Measurements from ENCODE around the gene SETD1B.

Gene SETD1B

DNA sequence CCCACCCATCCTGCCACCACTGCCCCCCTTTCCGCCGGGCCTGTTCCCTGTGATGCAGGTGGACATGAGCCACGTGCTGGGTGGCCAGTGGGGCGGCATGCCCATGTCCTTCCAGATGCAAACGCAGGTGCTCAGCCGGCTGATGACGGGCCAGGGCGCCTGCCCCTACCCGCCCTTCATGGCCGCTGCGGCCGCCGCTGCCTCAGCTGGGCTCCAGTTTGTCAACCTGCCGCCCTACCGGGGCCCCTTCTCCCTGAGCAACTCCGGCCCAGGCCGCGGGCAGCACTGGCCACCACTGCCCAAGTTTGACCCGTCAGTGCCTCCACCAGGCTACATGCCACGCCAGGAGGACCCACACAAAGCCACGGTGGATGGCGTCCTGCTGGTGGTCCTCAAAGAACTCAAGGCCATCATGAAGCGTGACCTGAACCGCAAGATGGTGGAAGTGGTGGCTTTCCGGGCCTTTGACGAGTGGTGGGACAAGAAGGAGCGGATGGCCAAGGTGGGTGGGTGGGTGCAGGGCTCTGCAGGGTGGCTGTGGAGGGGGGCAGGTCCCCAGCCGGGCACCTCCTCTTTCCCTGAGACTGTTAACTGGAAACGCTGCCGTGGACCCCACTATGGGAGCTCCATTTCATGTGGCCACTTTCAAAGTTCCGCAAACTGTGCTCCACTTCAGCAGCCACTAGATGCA lies 10.8 kb downstream of the SETD1B start:
- H3K27ac ChIP-seq, result peak overlapping the region; percentile 38; the same call in 1 of the 2 replicates
- TF ChIP-seq, protein P1, sequence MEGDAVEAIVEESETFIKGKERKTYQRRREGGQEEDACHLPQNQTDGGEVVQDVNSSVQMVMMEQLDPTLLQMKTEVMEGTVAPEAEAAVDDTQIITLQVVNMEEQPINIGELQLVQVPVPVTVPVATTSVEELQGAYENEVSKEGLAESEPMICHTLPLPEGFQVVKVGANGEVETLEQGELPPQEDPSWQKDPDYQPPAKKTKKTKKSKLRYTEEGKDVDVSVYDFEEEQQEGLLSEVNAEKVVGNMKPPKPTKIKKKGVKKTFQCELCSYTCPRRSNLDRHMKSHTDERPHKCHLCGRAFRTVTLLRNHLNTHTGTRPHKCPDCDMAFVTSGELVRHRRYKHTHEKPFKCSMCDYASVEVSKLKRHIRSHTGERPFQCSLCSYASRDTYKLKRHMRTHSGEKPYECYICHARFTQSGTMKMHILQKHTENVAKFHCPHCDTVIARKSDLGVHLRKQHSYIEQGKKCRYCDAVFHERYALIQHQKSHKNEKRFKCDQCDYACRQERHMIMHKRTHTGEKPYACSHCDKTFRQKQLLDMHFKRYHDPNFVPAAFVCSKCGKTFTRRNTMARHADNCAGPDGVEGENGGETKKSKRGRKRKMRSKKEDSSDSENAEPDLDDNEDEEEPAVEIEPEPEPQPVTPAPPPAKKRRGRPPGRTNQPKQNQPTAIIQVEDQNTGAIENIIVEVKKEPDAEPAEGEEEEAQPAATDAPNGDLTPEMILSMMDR (conservative IDR thresholded peaks at IDR 0.05), result no peak

- peak overlapping the region; percentile 38; the same call in 1 of the 2 replicates for H3K27ac ChIP-seq
- TF ChIP-seq, protein P1 (conservative IDR thresholded peaks at IDR 0.05), result no peak
Observed at GRCh38 chr12:121815263-121815662, 11.5 kb downstream of the SETD1B start.

DNA sequence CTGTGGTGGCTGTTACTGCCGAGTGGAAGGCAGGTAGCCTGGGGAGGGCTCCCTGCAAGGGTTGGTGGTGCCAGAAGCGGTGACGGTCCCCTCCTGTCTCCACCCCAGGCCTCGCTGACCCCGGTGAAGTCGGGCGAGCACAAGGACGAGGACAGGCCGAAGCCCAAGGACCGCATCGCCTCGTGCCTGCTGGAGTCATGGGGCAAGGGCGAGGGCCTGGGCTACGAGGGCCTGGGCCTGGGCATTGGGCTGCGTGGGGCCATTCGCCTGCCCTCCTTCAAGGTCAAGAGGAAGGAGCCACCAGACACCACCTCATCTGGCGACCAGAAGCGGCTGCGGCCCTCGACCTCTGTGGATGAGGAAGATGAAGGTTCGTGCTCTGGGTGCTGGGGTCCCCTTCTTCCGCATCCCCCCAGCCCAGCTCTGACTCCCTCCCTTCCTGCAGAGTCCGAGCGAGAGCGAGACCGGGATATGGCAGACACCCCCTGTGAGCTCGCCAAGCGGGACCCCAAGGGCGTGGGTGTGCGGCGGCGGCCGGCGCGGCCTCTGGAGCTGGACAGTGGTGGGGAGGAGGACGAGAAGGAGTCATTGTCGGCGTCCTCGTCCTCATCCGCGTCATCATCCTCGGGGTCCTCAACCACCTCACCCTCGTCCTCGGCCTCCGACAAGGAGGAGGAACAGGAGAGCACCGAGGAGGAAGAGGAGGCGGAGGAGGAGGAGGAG lies 13.3 kb downstream of the SETD1B start:
- TF ChIP-seq, protein P1 (conservative IDR thresholded peaks at IDR 0.05), result no peak
- H3K27ac ChIP-seq, result peak overlapping the region; percentile 38; the same call in 1 of the 2 replicates

DNA sequence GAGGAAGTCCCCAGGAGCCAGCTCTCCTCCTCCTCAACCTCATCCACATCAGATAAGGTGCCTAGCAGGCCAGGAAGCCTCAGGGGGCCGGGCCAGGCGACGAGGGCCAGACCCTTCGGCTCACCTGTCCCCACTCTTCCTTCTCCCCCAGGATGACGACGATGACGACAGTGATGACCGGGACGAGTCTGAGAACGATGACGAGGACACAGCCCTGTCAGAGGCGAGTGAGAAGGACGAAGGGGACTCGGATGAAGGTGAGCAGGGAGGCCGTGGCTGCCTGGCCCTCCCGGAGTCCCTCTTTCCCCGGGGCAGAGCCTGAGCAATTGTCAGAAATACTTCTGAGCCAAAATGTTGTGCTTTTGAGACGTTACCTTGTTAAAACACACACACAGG lies 13.8 kb downstream of the SETD1B start:
- H3K27ac ChIP-seq, result no peak overlapping the region
- TF ChIP-seq, protein P1 (conservative IDR thresholded peaks at IDR 0.05), result no peak

DNA sequence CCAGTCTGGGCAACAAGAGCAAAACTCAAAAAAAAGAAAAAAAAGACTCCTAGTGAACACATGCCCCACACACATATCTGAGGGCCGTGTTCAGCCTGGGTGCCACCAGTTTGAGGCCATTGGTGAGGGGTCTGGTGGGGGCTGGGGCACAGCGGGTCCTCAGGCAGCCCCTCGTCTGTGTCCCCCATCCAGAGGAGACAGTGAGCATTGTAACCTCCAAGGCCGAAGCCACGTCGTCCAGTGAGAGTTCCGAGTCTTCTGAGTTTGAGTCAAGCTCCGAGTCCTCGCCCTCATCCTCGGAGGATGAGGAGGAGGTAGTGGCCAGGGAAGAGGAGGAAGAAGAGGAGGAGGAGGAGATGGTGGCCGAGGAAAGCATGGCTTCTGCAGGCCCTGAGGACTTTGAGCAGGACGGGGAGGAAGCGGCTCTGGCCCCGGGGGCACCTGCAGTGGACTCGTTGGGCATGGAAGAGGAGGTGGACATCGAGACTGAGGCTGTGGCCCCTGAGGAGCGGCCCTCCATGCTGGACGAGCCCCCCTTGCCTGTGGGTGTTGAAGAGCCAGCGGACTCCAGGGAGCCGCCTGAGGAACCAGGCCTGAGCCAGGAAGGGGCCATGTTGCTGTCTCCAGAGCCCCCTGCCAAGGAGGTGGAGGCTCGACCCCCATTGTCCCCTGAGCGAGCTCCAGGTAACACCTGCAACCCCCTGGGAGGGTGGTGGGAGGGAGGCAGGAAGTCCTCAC lies 15.6 kb downstream of the SETD1B start:
- TF ChIP-seq, protein P1 (conservative IDR thresholded peaks at IDR 0.05), result no peak
- H3K27ac ChIP-seq, result no peak overlapping the region

- H3K27ac ChIP-seq, result no peak overlapping the region
- TF ChIP-seq, protein P1 (conservative IDR thresholded peaks at IDR 0.05), result no peak
Observed at GRCh38 chr12:121820056-121820455, 16.2 kb downstream of the SETD1B start.

Data from VCaP (cell line).